ENCODE results near the gene ZDHHC3.

Gene ZDHHC3

GRCh38 chr3:44880284-44880683 is 95.7 kb downstream of the ZDHHC3 start:
- no peak for DNase-seq (ENCODE audit: low read depth in 1 of 2, low spot score in 1 of 2)
- Histone ChIP-seq H3K27ac (replicated peaks) (no peak overlapping the region), H3K4me3 (replicated peaks; ENCODE audit: insufficient read depth, low read length) (no peak overlapping the region), H3K27me3 (ENCODE audit: insufficient read depth, poor library complexity, severe bottlenecking) (no peaks in the 10 kb centered on the region)
- no peak for TF ChIP-seq SPI1 (IDR thresholded peaks at IDR 0.05; ENCODE audit: borderline replicate concordance, low read depth)
- no peak for TF ChIP-seq REST (IDR thresholded peaks at IDR 0.05; ENCODE audit: insufficient replicate concordance, low read depth)
- TF ChIP-seq, protein P1, sequence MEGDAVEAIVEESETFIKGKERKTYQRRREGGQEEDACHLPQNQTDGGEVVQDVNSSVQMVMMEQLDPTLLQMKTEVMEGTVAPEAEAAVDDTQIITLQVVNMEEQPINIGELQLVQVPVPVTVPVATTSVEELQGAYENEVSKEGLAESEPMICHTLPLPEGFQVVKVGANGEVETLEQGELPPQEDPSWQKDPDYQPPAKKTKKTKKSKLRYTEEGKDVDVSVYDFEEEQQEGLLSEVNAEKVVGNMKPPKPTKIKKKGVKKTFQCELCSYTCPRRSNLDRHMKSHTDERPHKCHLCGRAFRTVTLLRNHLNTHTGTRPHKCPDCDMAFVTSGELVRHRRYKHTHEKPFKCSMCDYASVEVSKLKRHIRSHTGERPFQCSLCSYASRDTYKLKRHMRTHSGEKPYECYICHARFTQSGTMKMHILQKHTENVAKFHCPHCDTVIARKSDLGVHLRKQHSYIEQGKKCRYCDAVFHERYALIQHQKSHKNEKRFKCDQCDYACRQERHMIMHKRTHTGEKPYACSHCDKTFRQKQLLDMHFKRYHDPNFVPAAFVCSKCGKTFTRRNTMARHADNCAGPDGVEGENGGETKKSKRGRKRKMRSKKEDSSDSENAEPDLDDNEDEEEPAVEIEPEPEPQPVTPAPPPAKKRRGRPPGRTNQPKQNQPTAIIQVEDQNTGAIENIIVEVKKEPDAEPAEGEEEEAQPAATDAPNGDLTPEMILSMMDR (IDR thresholded peaks at IDR 0.05; ENCODE audit: insufficient read depth, low read length), result no peak
- no peak for TF ChIP-seq GABPA (IDR thresholded peaks at IDR 0.05; ENCODE audit: low read depth)
- no peak for TF ChIP-seq POLR2AphosphoS5 (IDR thresholded peaks at IDR 0.05; ENCODE audit: low read depth)

DNA sequence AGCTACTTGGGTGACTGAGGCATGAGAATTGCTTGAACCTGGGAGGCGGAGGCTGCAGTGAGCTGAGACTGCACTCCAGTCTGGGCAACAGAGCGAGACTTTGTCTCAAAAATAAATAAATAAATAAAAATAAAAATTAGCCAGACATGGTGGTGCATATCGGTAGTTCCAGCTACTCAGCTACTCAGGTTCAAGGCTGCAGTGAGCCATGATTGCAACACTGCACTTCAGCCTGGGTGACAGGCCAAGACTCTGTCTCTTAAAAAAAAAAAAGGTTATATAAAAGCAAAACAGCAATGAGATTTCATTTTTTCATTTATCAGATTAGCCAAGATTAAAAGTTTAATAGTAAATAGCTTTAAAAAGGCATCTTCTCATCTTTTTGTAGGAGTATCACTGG is 98.6 kb downstream of the ZDHHC3 start:
- Histone ChIP-seq H3K27me3 (ENCODE audit: insufficient read depth, poor library complexity, severe bottlenecking) (no peaks in the 10 kb centered on the region), H3K27ac (replicated peaks) (no peak overlapping the region), H3K4me3 (replicated peaks; ENCODE audit: insufficient read depth, low read length) (no peak overlapping the region)
- no peak for DNase-seq (ENCODE audit: low read depth in 1 of 2, low spot score in 1 of 2)
- TF ChIP-seq GABPA (IDR thresholded peaks at IDR 0.05; ENCODE audit: low read depth) (no peak), SPI1 (IDR thresholded peaks at IDR 0.05; ENCODE audit: borderline replicate concordance, low read depth) (no peak)
- TF ChIP-seq, protein P1 (IDR thresholded peaks at IDR 0.05; ENCODE audit: insufficient read depth, low read length), result no peak

- Histone ChIP-seq H3K4me3 (replicated peaks; ENCODE audit: insufficient read depth, low read length) (no peak overlapping the region), H3K27me3 (ENCODE audit: insufficient read depth, poor library complexity, severe bottlenecking) (no peaks in the 10 kb centered on the region), H3K27ac (replicated peaks) (no peak overlapping the region)
- TF ChIP-seq GABPA (IDR thresholded peaks at IDR 0.05; ENCODE audit: low read depth) (no peak), POLR2AphosphoS5 (IDR thresholded peaks at IDR 0.05; ENCODE audit: low read depth) (no peak), REST (IDR thresholded peaks at IDR 0.05; ENCODE audit: insufficient replicate concordance, low read depth) (no peak), SPI1 (IDR thresholded peaks at IDR 0.05; ENCODE audit: borderline replicate concordance, low read depth) (no peak)
- TF ChIP-seq, protein P1 (IDR thresholded peaks at IDR 0.05; ENCODE audit: insufficient read depth, low read length), result no peak
- DNase-seq (ENCODE audit: low read depth in 1 of 2, low spot score in 1 of 2), result no peak
These were observed 100.4 kb downstream of the ZDHHC3 start for GRCh38 chr3:44875596-44875995.
